Measurements from ENCODE around the gene RHOBTB3. TPM values are rescaled to one million over a fixed set of nuclear protein-coding genes. Genes with fewer than 3 reads are reported as not detected.
"Not testable (repeated sequence)": the region's sequence is repeated elsewhere in the genome, so short reads cannot be mapped to it uniquely, and the experiment has no call there.

RHOBTB3 gene
- total and polyA plus RNA-seq, 2 donors from 2014 or later: 22.5 to 54.5 TPM

DNA sequence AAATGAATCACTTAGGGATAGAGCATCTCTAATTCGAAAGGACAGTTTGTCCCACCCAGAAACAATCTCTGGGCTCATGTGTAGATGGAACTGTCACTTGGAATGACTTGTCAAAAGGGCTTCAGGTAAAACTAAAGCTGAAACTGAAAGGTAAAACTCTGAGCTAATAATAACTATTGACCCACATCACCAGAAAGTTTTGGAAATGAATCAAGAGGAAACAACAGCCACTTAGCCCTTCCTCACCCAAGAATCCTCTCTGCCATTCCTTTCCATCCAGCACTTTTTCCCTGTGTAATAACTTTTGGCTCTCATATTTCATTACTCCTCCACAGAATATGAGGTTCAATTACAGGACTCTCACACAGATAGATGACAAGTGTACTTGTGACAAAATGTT is 105.4 kb downstream of the RHOBTB3 start:
- intact Hi-C loops (cut with DNase I): no loop called here
- Histone ChIP-seq H3K9me3 (ENCODE audit: control insufficient read depth in 2 of 3, insufficient read depth in 1 of 3, low read length in 3 of 3) (no peaks in the 10 kb centered on the region), H3K27ac (ENCODE audit: low read depth in 2 of 2, low read length in 2 of 2) (no peak overlapping the region), H3K36me3 (ENCODE audit: control insufficient read depth in 2 of 3, insufficient read depth in 3 of 3, low read length in 3 of 3) (no peaks in the 10 kb centered on the region), H3K9ac (ENCODE audit: low read length in 3 of 3) (no peak overlapping the region), H3K4me3 (ENCODE audit: low read length in 3 of 3) (no peak overlapping the region), H3K27me3 (ENCODE audit: control insufficient read depth, insufficient read depth, low read length) (no peaks in the 10 kb centered on the region), H3K4me1 (ENCODE audit: control insufficient read depth in 2 of 3, insufficient read depth in 2 of 3, low read depth in 1 of 3, low read length in 3 of 3) (peaks cover 0 to 9% (median 7%) of the 10 kb centered on the region in 3 donors)
- DNase-seq (no peak), FAIRE-seq (no peak)
- TF ChIP-seq, protein P1, sequence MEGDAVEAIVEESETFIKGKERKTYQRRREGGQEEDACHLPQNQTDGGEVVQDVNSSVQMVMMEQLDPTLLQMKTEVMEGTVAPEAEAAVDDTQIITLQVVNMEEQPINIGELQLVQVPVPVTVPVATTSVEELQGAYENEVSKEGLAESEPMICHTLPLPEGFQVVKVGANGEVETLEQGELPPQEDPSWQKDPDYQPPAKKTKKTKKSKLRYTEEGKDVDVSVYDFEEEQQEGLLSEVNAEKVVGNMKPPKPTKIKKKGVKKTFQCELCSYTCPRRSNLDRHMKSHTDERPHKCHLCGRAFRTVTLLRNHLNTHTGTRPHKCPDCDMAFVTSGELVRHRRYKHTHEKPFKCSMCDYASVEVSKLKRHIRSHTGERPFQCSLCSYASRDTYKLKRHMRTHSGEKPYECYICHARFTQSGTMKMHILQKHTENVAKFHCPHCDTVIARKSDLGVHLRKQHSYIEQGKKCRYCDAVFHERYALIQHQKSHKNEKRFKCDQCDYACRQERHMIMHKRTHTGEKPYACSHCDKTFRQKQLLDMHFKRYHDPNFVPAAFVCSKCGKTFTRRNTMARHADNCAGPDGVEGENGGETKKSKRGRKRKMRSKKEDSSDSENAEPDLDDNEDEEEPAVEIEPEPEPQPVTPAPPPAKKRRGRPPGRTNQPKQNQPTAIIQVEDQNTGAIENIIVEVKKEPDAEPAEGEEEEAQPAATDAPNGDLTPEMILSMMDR (IDR thresholded peaks at IDR 0.05; ENCODE audit: borderline replicate concordance, extremely low read depth, insufficient read depth): no peak

DNA sequence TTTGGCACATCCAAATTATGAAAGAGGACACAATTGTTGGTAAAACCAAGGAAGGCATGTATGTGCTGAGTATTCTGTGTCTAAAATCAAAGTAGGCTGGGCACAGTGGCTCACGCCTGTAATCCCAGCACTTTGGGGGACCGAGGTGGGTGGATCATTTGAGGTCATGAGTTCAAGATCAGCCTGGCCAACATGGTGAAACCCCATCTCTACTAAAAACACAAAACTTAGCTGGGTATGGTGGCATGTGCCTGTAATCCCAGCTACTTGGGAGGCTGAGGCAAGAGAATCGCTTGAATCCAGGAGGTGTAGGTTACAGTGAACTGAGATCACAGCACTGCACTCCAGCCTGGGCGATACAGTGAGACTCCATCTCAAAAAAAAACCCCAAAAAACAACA is 105.8 kb downstream of the RHOBTB3 start:
- not testable (repeated sequence) for DNase-seq; H3K4me1 ChIP-seq (ENCODE audit: control insufficient read depth in 2 of 3, insufficient read depth in 2 of 3, low read depth in 1 of 3, low read length in 3 of 3)

DNA sequence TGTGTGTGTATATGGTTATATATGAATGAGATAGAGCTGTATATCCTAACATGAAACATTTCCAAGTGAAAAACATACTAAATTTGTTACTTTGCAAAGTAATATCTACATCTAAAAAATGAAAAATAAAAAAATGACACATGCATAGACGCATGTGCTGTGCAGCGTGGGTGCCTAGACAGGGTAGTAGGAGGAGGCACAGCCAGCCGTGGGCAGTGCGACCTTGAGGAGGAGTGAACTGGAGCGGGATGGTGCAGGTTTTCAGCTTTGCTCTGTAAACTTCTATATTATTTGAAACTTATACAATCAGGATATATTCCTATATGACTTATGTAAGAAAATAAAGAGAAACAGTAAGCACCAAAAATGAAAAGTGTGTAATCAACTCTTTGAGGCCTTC is 106.4 kb downstream of the RHOBTB3 start:
- H3K9ac ChIP-seq (ENCODE audit: low read length in 3 of 3): no peak overlapping the region
- TF ChIP-seq, protein P1 (IDR thresholded peaks at IDR 0.05; ENCODE audit: borderline replicate concordance, extremely low read depth, insufficient read depth): no peak
- no peaks in the 10 kb centered on the region for H3K27me3 ChIP-seq (ENCODE audit: control insufficient read depth, insufficient read depth, low read length)
- H3K36me3 ChIP-seq (ENCODE audit: control insufficient read depth in 2 of 3, insufficient read depth in 3 of 3, low read length in 3 of 3): no peaks in the 10 kb centered on the region
- H3K27ac ChIP-seq (ENCODE audit: low read depth in 2 of 2, low read length in 2 of 2): no peak overlapping the region
- peaks cover 0 to 9% (median 7%) of the 10 kb centered on the region in 3 donors for H3K4me1 ChIP-seq (ENCODE audit: control insufficient read depth in 2 of 3, insufficient read depth in 2 of 3, low read depth in 1 of 3, low read length in 3 of 3)
- H3K4me3 ChIP-seq (ENCODE audit: low read length in 3 of 3): no peak overlapping the region
- intact Hi-C loops (cut with DNase I): no loop called here
- FAIRE-seq (no peak), DNase-seq (no peak)
- no peaks in the 10 kb centered on the region for H3K9me3 ChIP-seq (ENCODE audit: control insufficient read depth in 2 of 3, insufficient read depth in 1 of 3, low read length in 3 of 3)

More for the DNA sequence above, 105.8 kb downstream of the RHOBTB3 start:
- H3K9ac ChIP-seq (ENCODE audit: low read length in 3 of 3); H3K9me3 ChIP-seq (ENCODE audit: control insufficient read depth in 2 of 3, insufficient read depth in 1 of 3, low read length in 3 of 3); H3K4me3 ChIP-seq (ENCODE audit: low read length in 3 of 3); H3K27ac ChIP-seq (ENCODE audit: low read depth in 2 of 2, low read length in 2 of 2); H3K27me3 ChIP-seq (ENCODE audit: control insufficient read depth, insufficient read depth, low read length); intact Hi-C loops (cut with DNase I); FAIRE-seq; H3K36me3 ChIP-seq (ENCODE audit: control insufficient read depth in 2 of 3, insufficient read depth in 3 of 3, low read length in 3 of 3): not testable (repeated sequence)

DNA sequence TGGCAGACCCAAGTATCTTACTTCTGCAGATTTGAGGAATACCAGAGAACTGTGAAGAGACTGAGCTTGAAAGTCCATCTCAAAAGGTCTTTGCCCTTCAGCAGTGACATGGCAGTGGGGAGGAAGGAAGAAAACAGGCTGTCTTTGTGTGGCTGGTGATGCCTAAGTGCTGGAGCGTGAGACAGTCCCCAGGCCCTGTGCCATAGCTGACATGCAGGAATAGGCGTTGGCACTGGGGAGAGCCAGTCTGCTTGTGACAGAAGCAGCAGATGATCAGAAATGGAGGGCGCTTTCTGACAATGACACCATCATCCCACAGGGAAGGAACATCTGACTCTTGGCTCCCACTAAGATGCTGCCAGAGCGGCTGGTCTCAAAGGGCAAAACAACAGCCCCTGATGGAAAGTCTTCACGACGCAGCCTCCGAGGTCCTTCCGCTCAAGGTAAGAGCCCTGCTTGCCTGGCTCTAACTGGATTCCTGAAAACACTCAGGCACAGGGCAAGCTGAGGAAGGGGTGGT is 106.9 kb downstream of the RHOBTB3 start:
- H3K27me3 ChIP-seq (ENCODE audit: control insufficient read depth, insufficient read depth, low read length): no peaks in the 10 kb centered on the region
- H3K9me3 ChIP-seq (ENCODE audit: control insufficient read depth in 2 of 3, insufficient read depth in 1 of 3, low read length in 3 of 3): no peaks in the 10 kb centered on the region
- TF ChIP-seq, protein P1 (IDR thresholded peaks at IDR 0.05; ENCODE audit: borderline replicate concordance, extremely low read depth, insufficient read depth): no peak
- intact Hi-C loops (cut with DNase I): no loop called here
- H3K36me3 ChIP-seq (ENCODE audit: control insufficient read depth in 2 of 3, insufficient read depth in 3 of 3, low read length in 3 of 3): no peaks in the 10 kb centered on the region
- no peak overlapping the region for H3K4me3 ChIP-seq (ENCODE audit: low read length in 3 of 3)
- peaks cover 0 to 11% (median 9%) of the 10 kb centered on the region in 3 donors for H3K4me1 ChIP-seq (ENCODE audit: control insufficient read depth in 2 of 3, insufficient read depth in 2 of 3, low read depth in 1 of 3, low read length in 3 of 3)
- FAIRE-seq: no peak
- H3K27ac ChIP-seq (ENCODE audit: low read depth in 2 of 2, low read length in 2 of 2): no peak overlapping the region
- DNase-seq: no peak
- no peak overlapping the region for H3K9ac ChIP-seq (ENCODE audit: low read length in 3 of 3)
